GM19193 (cell line): Measurements from ENCODE around the gene IGFBP6.

Experiments
- POLR2A ChIP-seq: IDR thresholded peaks from 4 replicates; pipeline ENCODE4 v1.6.1; 2011; ENCODE audit not compliant: insufficient read depth, insufficient read length; ENCODE audit errors: extremely low read depth

IGFBP6 gene

GRCh38 chr12:53063708-53064612 lies 33.5 kb upstream of the IGFBP6 start:
- no peak for TF ChIP-seq POLR2A

- no peak for TF ChIP-seq POLR2A
Measured at GRCh38 chr12:53064613-53065436, 32.6 kb upstream of the IGFBP6 start.

GRCh38 chr12:53065470-53065869 lies 32.0 kb upstream of the IGFBP6 start:
- TF ChIP-seq POLR2A = no peak

- no peak for TF ChIP-seq POLR2A
Measured at GRCh38 chr12:53065975-53066931, 31.2 kb upstream of the IGFBP6 start.

- no peak for TF ChIP-seq POLR2A
Measured at GRCh38 chr12:53067074-53067992, 30.1 kb upstream of the IGFBP6 start.

GRCh38 chr12:53067993-53068770 lies 29.3 kb upstream of the IGFBP6 start:
- TF ChIP-seq POLR2A = no peak

GRCh38 chr12:53068811-53069585 lies 28.5 kb upstream of the IGFBP6 start:
- no peak for TF ChIP-seq POLR2A

- no peak for TF ChIP-seq POLR2A
Measured at GRCh38 chr12:53069621-53070410, 27.7 kb upstream of the IGFBP6 start.

- no peak for TF ChIP-seq POLR2A
Measured at GRCh38 chr12:53070877-53071492, 26.5 kb upstream of the IGFBP6 start.

- no peak for TF ChIP-seq POLR2A
Measured at GRCh38 chr12:53071591-53072551, 25.6 kb upstream of the IGFBP6 start.
